Measurements from ENCODE around the gene KAT6B. TPM values are rescaled to one million over a fixed set of nuclear protein-coding genes. Genes with fewer than 3 reads are reported as not detected.

KAT6B gene
- polyA plus RNA-seq, 1 donor from 2014 or later: 11.5 TPM

DNA sequence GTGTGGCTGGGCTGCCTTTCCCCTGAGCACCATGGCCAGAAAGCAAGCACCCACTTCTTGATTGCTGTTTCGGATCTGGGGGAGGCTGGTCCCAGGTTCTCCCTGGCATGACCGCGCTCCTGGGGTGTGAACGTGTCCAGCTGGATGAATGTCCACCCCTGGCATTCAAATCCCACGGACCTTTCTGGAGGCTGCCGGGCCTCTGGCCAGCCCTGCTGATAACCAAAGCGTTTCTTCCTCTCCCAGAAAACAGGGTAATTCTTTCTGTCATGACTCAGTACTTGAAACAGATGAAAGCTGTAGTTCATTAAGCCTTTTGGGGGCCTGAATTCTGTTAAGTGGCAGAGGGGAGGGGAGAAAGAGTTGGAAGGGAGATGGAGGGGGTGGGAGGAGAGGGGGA is 211.9 kb downstream of the KAT6B start:
- no peak for TF ChIP-seq REST (IDR thresholded peaks at IDR 0.05; ENCODE audit: borderline replicate concordance)
- no peak for TF ChIP-seq SMC3 (conservative IDR thresholded peaks at IDR 0.05; ENCODE audit: poor library complexity)
- no peak for TF ChIP-seq CTCF (IDR thresholded peaks at IDR 0.05; ENCODE audit: poor library complexity, severe bottlenecking)
- TF ChIP-seq EP300 (conservative IDR thresholded peaks at IDR 0.05; ENCODE audit: poor library complexity, severe bottlenecking): no peak
- no peak for TF ChIP-seq EZH2 (IDR thresholded peaks at IDR 0.05; ENCODE audit: borderline replicate concordance, insufficient read depth, low read length, poor library complexity, severe bottlenecking)
- no peak for TF ChIP-seq MXI1 (conservative IDR thresholded peaks at IDR 0.05; ENCODE audit: poor library complexity, severe bottlenecking)
- TF ChIP-seq RAD21 (conservative IDR thresholded peaks at IDR 0.05): no peak
- TF ChIP-seq POLR2AphosphoS5 (IDR thresholded peaks at IDR 0.05): no peak
- Histone ChIP-seq H3K9me2 (ENCODE audit: insufficient read depth, low read length) (no peaks in the 10 kb centered on the region), H3K4me3 (ENCODE audit: low read length) (no peak overlapping the region), H2AFZ (ENCODE audit: low read depth, low read length) (no peak overlapping the region), H3K36me3 (ENCODE audit: insufficient read depth, low read length) (no peaks in the 10 kb centered on the region), H3K9me3 (ENCODE audit: low read length) (no peaks in the 10 kb centered on the region), H4K20me1 (ENCODE audit: insufficient read depth) (no peaks in the 10 kb centered on the region), H3K79me2 (replicated peaks; ENCODE audit: insufficient read depth, low read length) (no peaks in the 10 kb centered on the region), H3K27ac (ENCODE audit: low read length) (no peak overlapping the region), H3K27me3 (ENCODE audit: insufficient read depth, low read depth, low read length) (no peaks in the 10 kb centered on the region), H3F3A (ENCODE audit: insufficient read depth, low read length, poor library complexity, severe bottlenecking) (no peaks in the 10 kb centered on the region), H3K9ac (ENCODE audit: low read length) (no peak overlapping the region), H3K4me2 (ENCODE audit: low read length) (no peak overlapping the region)

- no peaks in the 10 kb centered on the region for H3K9me3 ChIP-seq (ENCODE audit: low read length)
- no peak overlapping the region for H2AFZ ChIP-seq (ENCODE audit: low read depth, low read length)
Measured at GRCh38 chr10:75040576-75040975, 214.2 kb downstream of the KAT6B start.

More at GRCh38 chr10:75040576-75040975, 214.2 kb downstream of the KAT6B start:
- no peak for TF ChIP-seq TAF1 (IDR thresholded peaks at IDR 0.05; ENCODE audit: low read depth)
- no peak for TF ChIP-seq REST (IDR thresholded peaks at IDR 0.05; ENCODE audit: borderline replicate concordance)
- TF ChIP-seq EZH2 (IDR thresholded peaks at IDR 0.05; ENCODE audit: borderline replicate concordance, insufficient read depth, low read length, poor library complexity, severe bottlenecking): no peak
- no peak for TF ChIP-seq CTCF (IDR thresholded peaks at IDR 0.05; ENCODE audit: poor library complexity, severe bottlenecking)
- no peak for TF ChIP-seq EP300 (conservative IDR thresholded peaks at IDR 0.05; ENCODE audit: poor library complexity, severe bottlenecking)
- no peak for TF ChIP-seq MXI1 (conservative IDR thresholded peaks at IDR 0.05; ENCODE audit: poor library complexity, severe bottlenecking)
- no peak for TF ChIP-seq POLR2AphosphoS5 (IDR thresholded peaks at IDR 0.05)
- TF ChIP-seq RAD21 (conservative IDR thresholded peaks at IDR 0.05): no peak
- TF ChIP-seq SMC3 (conservative IDR thresholded peaks at IDR 0.05; ENCODE audit: poor library complexity): no peak
- Histone ChIP-seq H3K4me3 (ENCODE audit: low read length) (no peak overlapping the region), H3K79me2 (replicated peaks; ENCODE audit: insufficient read depth, low read length) (no peaks in the 10 kb centered on the region), H3F3A (ENCODE audit: insufficient read depth, low read length, poor library complexity, severe bottlenecking) (no peaks in the 10 kb centered on the region), H3K4me2 (ENCODE audit: low read length) (no peak overlapping the region), H3K27me3 (ENCODE audit: insufficient read depth, low read depth, low read length) (no peaks in the 10 kb centered on the region), H3K36me3 (ENCODE audit: insufficient read depth, low read length) (no peaks in the 10 kb centered on the region), H3K9ac (ENCODE audit: low read length) (no peak overlapping the region), H4K20me1 (ENCODE audit: insufficient read depth) (no peaks in the 10 kb centered on the region), H3K9me2 (ENCODE audit: insufficient read depth, low read length) (no peaks in the 10 kb centered on the region), H3K27ac (ENCODE audit: low read length) (no peak overlapping the region)
